GM19023 (cell line): ENCODE results near the gene TBC1D22A.

Experiments
- ATAC-seq: cut with Tn5 transposase; IDR thresholded peaks from one replicate; pipeline ENCODE4 v1.9.1; 2021; ENCODE audit warnings: mild to moderate bottlenecking, moderate library complexity; ENCODE audit not compliant: unreplicated experiment

TBC1D22A gene

GRCh38 chr22:46902436-46902835 is 140.0 kb downstream of the TBC1D22A start:
- no peak for ATAC-seq

GRCh38 chr22:46902998-46903916 is 140.8 kb downstream of the TBC1D22A start:
- ATAC-seq = no peak

GRCh38 chr22:46905415-46905814 is 143.0 kb downstream of the TBC1D22A start:
- ATAC-seq = no peak

- no peak for ATAC-seq
Measured at GRCh38 chr22:46905834-46906233, 143.4 kb downstream of the TBC1D22A start.

GRCh38 chr22:46906326-46907045 is 144.0 kb downstream of the TBC1D22A start:
- ATAC-seq = no peak

GRCh38 chr22:46907241-46908215 is 145.1 kb downstream of the TBC1D22A start:
- ATAC-seq = no peak

GRCh38 chr22:46908641-46909107 is 146.2 kb downstream of the TBC1D22A start:
- ATAC-seq = no peak

- no peak for ATAC-seq
Measured at GRCh38 chr22:46909237-46910030, 147.0 kb downstream of the TBC1D22A start.

GRCh38 chr22:46910624-46911023 is 148.2 kb downstream of the TBC1D22A start:
- ATAC-seq = no peak

GRCh38 chr22:46911346-46911745 is 148.9 kb downstream of the TBC1D22A start:
- ATAC-seq = no peak

- no peak for ATAC-seq
Measured at GRCh38 chr22:46913351-46913750, 150.9 kb downstream of the TBC1D22A start.

- no peak for ATAC-seq
Measured at GRCh38 chr22:46914481-46914880, 152.0 kb downstream of the TBC1D22A start.

GRCh38 chr22:46914916-46915894 is 152.8 kb downstream of the TBC1D22A start:
- no peak for ATAC-seq

- no peak for ATAC-seq
Measured at GRCh38 chr22:46915950-46916730, 153.7 kb downstream of the TBC1D22A start.

- no peak for ATAC-seq
Measured at GRCh38 chr22:46916886-46917770, 154.7 kb downstream of the TBC1D22A start.

GRCh38 chr22:46917771-46918101 is 155.3 kb downstream of the TBC1D22A start:
- ATAC-seq = no peak

- ATAC-seq = no peak
Measured at GRCh38 chr22:46918197-46918596, 155.7 kb downstream of the TBC1D22A start.
